Gastrocnemius medialis (tissue), 4 donors: ENCODE results near the gene ZMYND8. TPM values are rescaled to one million over a fixed set of nuclear protein-coding genes. Genes with fewer than 3 reads are reported as not detected.

Experiments
- ATAC-seq, 2 donors: fragments of 150-250 bp; one replicate each; pipeline ENCODE4 v1.9.1; 2016
- DNase-seq, 2 donors: peaks; one replicate each; pipeline ENCODE4 v3.0.0-alpha.2; 2019
- H3K27ac ChIP-seq, 4 donors: fragments of 200-600 bp; sonication (generic); 1 replicate in 1 of 4; 2 replicates in 3 of 4; pipeline ENCODE4 v1.5.1; 2016 to 2018; ENCODE audit warnings: mild to moderate bottlenecking in 2 of 4, moderate library complexity in 1 of 4
- H3K27me3 ChIP-seq, 3 donors: fragments of 200-600 bp; sonication (generic) in 2 of 3; 1 replicate in 1 of 3; 2 replicates in 2 of 3; pipeline versions ENCODE4 v1.5.1 to v1.6.0; 2016 to 2019; ENCODE audit warnings: mild to moderate bottlenecking in 1 of 3, moderate library complexity in 1 of 3
- H3K36me3 ChIP-seq, 2 donors: fragments of 200-600 bp; sonication (generic) in 1 of 2; one replicate each; pipeline ENCODE4 v1.5.1; 2017 to 2018
- H3K4me1 ChIP-seq, 2 donors: fragments of 200-600 bp; sonication (generic) in 1 of 2; one replicate each; pipeline ENCODE4 v1.5.1; 2016 to 2017; ENCODE audit warnings: mild to moderate bottlenecking in 2 of 2
- H3K4me3 ChIP-seq, 4 donors: fragments of 200-600 bp; sonication (generic) in 3 of 4; 1 replicate in 1 of 4; 2 replicates in 3 of 4; pipeline ENCODE4 v1.5.1; 2016 to 2019; ENCODE audit warnings: mild to moderate bottlenecking in 2 of 4
- H3K9me3 ChIP-seq, 3 donors: fragments of 200-600 bp; sonication (generic) in 2 of 3; 1 replicate in 1 of 3; 2 replicates in 2 of 3; pipeline ENCODE4 v1.5.1; 2016 to 2019
- POLR2A ChIP-seq, 2 donors: fragments of 450-650 bp; IDR thresholded peaks; one replicate each; pipeline ENCODE4 v1.6.1; 2017; ENCODE audit warnings: antibody characterized with exemption in 2 of 2, mild to moderate bottlenecking in 2 of 2, moderate library complexity in 2 of 2
- in situ Hi-C, 4 donors: fragments of 200-750 bp; cut with MboI; loops; one replicate each; pipeline versions ENCODE4 v1.15.0 to v1.8.0; 2017; ENCODE audit warnings: low sequenced_read_pairs in 4 of 4
- intact Hi-C: fragments of 100-400 bp; cut with DNase I; formaldehyde crosslinking; loops from one replicate; pipeline ENCODE4 v1.15.1; 2023; ENCODE audit warnings: low total_unique reads
- total RNA-seq, 4 donors: library from RNA; depleted of rRNA; stranded (reverse); fragments of >200 nt; gene quantifications; one replicate each; pipeline versions ENCODE4 v1.1.0 to v1.2.3, GENCODE V29; 2016
- TF ChIP-seq, protein P1 (sequence below), 5 experiments: fragments of 450-650 bp in 3 of 5; fragments of 200-600 bp in 2 of 5; sonication (generic) in 2 of 5; IDR thresholded peaks in 4 of 5; conservative IDR thresholded peaks in 1 of 5; 1 replicate in 4 of 5; 2 replicates in 1 of 5; pipeline ENCODE4 v1.5.1; 2016 to 2019; ENCODE audit warnings: antibody characterized with exemption in 5 of 5, mild to moderate bottlenecking in 3 of 5, moderate library complexity in 3 of 5

ZMYND8 gene
- total RNA-seq, 4 donors from 2014 or later, result 15.1 to 32.2 (median 19.7) TPM

DNA sequence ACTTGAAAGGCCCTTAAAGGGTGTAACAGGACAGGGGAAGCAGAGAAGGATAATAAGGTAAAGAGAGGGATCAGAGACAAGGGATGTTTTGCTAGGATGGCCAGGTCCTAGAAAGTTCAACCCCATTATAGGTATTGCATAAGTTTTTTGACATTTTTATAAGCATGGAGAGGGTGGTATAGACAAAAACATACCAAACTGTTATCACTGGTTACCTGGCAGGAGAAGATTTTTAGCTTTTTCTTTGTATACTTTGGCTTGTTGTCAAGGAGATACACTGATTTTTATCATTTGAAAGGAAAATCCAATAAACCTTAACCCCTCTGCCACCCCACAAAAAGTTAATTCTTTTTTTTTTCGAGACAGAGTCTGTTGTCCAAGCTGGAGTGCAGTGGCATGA lies 28.4 kb downstream of the ZMYND8 start:
- intact Hi-C loops (no loop called here), in situ Hi-C loops (no loop called here)
- peaks cover 41 to 54% of the 10 kb centered on the region in 2 donors for H3K4me1 ChIP-seq

DNA sequence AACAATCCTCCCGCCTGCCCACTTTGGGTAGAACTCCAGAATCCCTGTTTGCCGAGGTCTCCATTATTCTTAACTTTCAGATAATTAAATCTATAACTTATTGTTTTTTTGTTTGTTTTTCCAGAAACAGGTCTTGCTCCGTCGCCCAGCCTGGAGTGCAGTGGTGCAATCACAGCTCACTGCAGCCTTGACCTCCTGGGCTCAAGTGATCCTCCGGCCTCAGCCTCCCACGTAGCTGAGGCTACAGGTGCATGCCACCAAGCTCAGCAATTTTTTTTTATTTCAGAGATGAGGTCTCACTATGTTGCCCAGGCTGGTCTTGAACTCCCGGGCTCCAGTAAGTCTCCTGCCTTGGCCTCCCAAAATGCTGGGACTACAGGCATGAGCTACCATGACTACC lies 28.8 kb downstream of the ZMYND8 start:
- Histone ChIP-seq H3K36me3 (no peaks in the 10 kb centered on the region), H3K27me3 (no peaks in the 10 kb centered on the region), H3K9me3 (no peaks in the 10 kb centered on the region), H3K4me1 (peaks cover 40 to 50% of the 10 kb centered on the region in 2 donors), H3K27ac (peak overlapping the region; percentile 69 to 91 (median 83)), H3K4me3 (no peak overlapping the region)
- ATAC-seq, result no peak
- DNase-seq, result no peak
- intact Hi-C loops (no loop called here), in situ Hi-C loops (no loop called here)
- TF ChIP-seq, protein P1, sequence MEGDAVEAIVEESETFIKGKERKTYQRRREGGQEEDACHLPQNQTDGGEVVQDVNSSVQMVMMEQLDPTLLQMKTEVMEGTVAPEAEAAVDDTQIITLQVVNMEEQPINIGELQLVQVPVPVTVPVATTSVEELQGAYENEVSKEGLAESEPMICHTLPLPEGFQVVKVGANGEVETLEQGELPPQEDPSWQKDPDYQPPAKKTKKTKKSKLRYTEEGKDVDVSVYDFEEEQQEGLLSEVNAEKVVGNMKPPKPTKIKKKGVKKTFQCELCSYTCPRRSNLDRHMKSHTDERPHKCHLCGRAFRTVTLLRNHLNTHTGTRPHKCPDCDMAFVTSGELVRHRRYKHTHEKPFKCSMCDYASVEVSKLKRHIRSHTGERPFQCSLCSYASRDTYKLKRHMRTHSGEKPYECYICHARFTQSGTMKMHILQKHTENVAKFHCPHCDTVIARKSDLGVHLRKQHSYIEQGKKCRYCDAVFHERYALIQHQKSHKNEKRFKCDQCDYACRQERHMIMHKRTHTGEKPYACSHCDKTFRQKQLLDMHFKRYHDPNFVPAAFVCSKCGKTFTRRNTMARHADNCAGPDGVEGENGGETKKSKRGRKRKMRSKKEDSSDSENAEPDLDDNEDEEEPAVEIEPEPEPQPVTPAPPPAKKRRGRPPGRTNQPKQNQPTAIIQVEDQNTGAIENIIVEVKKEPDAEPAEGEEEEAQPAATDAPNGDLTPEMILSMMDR (IDR thresholded peaks at IDR 0.05 in 4 of 5, conservative IDR thresholded peaks at IDR 0.05 in 1 of 5), result no peak
- no peak for TF ChIP-seq POLR2A (IDR thresholded peaks at IDR 0.05)

More for the DNA sequence above, 28.4 kb downstream of the ZMYND8 start:
- no peak for DNase-seq
- ATAC-seq, result no peak
- no peaks in the 10 kb centered on the region for H3K27me3 ChIP-seq
- peak overlapping the region; percentile 69 to 91 (median 83) for H3K27ac ChIP-seq
- H3K9me3 ChIP-seq, result no peaks in the 10 kb centered on the region
- TF ChIP-seq, protein P1 (IDR thresholded peaks at IDR 0.05 in 4 of 5, conservative IDR thresholded peaks at IDR 0.05 in 1 of 5), result no peak
- no peak for TF ChIP-seq POLR2A (IDR thresholded peaks at IDR 0.05)
- no peak overlapping the region for H3K4me3 ChIP-seq
- no peaks in the 10 kb centered on the region for H3K36me3 ChIP-seq

DNA sequence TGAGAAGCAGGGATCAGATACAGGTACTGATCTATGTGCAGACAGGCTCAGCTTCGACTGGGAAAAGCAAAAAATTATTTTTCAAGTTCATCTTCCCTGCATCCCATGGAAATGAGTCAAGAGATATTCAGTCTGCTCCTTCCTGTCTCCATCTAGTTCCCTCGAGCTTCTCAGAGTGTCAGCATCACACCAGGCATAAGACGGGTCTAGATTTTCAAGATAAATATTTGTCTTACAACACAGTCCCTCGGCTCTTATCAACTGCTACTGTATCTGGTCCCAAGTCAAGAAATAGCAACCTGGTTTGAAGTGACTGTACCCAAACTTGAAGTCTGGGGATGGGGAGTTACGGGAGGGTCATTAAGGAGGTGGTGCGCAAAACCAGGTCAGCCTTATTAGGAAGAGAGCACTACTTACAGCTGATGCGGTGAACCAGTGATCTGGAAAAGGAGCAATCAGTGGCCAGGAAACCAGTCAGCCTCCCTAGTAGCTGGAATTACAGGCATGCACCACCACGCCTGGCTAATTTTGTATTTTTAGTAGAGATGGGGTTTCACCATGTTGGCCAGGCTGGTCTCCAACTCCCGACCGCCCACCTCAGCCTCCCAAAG lies 29.7 kb downstream of the ZMYND8 start:
- peak overlapping the region in 2 of 4 donors; percentile 38 to 91 for H3K27ac ChIP-seq
- H3K4me1 ChIP-seq, result peaks cover 33 to 40% of the 10 kb centered on the region in 2 donors
- H3K4me3 ChIP-seq, result no peak overlapping the region
- in situ Hi-C loops, result no loop called here
- no peak for TF ChIP-seq POLR2A (IDR thresholded peaks at IDR 0.05)
- TF ChIP-seq, protein P1 (IDR thresholded peaks at IDR 0.05 in 4 of 5, conservative IDR thresholded peaks at IDR 0.05 in 1 of 5), result no peak
- intact Hi-C loops, result no loop called here
- no peak for ATAC-seq
- no peak for DNase-seq
- H3K9me3 ChIP-seq, result no peaks in the 10 kb centered on the region
- H3K36me3 ChIP-seq, result no peaks in the 10 kb centered on the region
- H3K27me3 ChIP-seq, result no peaks in the 10 kb centered on the region

DNA sequence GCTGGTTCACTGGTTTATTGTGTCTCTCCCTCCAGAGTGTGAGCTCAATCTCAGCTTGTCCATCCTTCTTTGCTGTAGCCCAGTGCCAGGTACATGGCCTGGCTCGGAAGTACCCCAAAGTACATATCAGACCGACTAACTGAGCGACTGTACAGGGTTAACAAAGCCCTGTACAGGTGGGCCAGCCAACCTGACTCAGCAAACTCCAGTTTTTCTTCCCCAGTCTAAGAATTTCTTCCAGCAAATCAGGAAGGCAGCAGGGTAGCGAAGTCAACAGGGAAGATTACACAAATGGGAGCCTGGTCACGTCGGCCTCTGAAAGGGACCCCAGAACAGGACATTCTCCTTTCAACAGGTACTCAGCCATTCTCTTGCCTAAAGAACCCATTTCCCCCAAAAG lies 31.3 kb downstream of the ZMYND8 start:
- ATAC-seq, result no peak
- no peak for DNase-seq
- peaks cover 27 to 35% of the 10 kb centered on the region in 2 donors for H3K4me1 ChIP-seq
- peak overlapping the region in 1 of 4 donors; percentile 11 for H3K27ac ChIP-seq
- H3K27me3 ChIP-seq, result no peaks in the 10 kb centered on the region
- no peaks in the 10 kb centered on the region for H3K9me3 ChIP-seq
- in situ Hi-C loops (no loop called here), intact Hi-C loops (no loop called here)
- H3K36me3 ChIP-seq, result no peaks in the 10 kb centered on the region
- no peak overlapping the region for H3K4me3 ChIP-seq
- no peak for TF ChIP-seq POLR2A (IDR thresholded peaks at IDR 0.05)
- TF ChIP-seq, protein P1 (IDR thresholded peaks at IDR 0.05 in 4 of 5, conservative IDR thresholded peaks at IDR 0.05 in 1 of 5), result no peak
